Gastroesophageal sphincter (tissue), 4 donors: ENCODE results near the gene ANXA4. TPM values are rescaled to one million over a fixed set of nuclear protein-coding genes. Genes with fewer than 3 reads are reported as not detected.
"Not testable (repeated sequence)": the region's sequence is repeated elsewhere in the genome, so short reads cannot be mapped to it uniquely, and the experiment has no call there.

Experiments
- ATAC-seq: fragments of 150-250 bp; one replicate; pipeline ENCODE4 v1.9.1; 2016; ENCODE audit warnings: mild to moderate bottlenecking, moderate library complexity
- H3K27ac ChIP-seq, 4 donors: fragments of 200-600 bp; sonication (generic) in 3 of 4; 1 replicate in 3 of 4; 2 replicates in 1 of 4; pipeline ENCODE4 v1.5.1; 2016 to 2019
- H3K27me3 ChIP-seq: fragments of 200-600 bp; sonication (generic); one replicate; pipeline ENCODE4 v1.5.1; 2019
- H3K36me3 ChIP-seq, 2 donors: fragments of 200-600 bp; sonication (generic); one replicate each; pipeline ENCODE4 v1.5.1; 2019; ENCODE audit warnings: control low read depth in 1 of 2
- H3K4me1 ChIP-seq, 3 donors: fragments of 200-600 bp; sonication (generic); 1 replicate in 2 of 3; 2 replicates in 1 of 3; pipeline ENCODE4 v1.5.1; 2016 to 2019; ENCODE audit warnings: control low read depth in 2 of 3
- H3K4me3 ChIP-seq, 2 donors: fragments of 200-600 bp; sonication (generic); one replicate each; pipeline ENCODE4 v1.5.1; 2019; ENCODE audit warnings: mild to moderate bottlenecking in 1 of 2, moderate library complexity in 1 of 2
- H3K9me3 ChIP-seq, 3 donors: fragments of 200-600 bp; sonication (generic); one replicate each; pipeline ENCODE4 v1.5.1; 2017 to 2019; ENCODE audit warnings: control low read depth in 2 of 3
- CTCF ChIP-seq, 4 experiments: fragments of 200-600 bp in 2 of 4; fragments of 450-650 bp in 2 of 4; sonication (generic) in 1 of 4; IDR thresholded peaks; one replicate each; pipeline ENCODE4 v1.5.1; 2017 to 2019; ENCODE audit warnings: antibody characterized with exemption in 4 of 4, mild to moderate bottlenecking in 2 of 4, moderate library complexity in 2 of 4
- EP300 ChIP-seq: sonication (generic); formaldehyde crosslinking; IDR thresholded peaks from one replicate; pipeline ENCODE4 v1.6.1; 2017; ENCODE audit warnings: antibody characterized with exemption, mild to moderate bottlenecking
- POLR2A ChIP-seq, 2 donors: fragments of 450-650 bp; IDR thresholded peaks; one replicate each; pipeline ENCODE4 v1.6.1; 2017; ENCODE audit warnings: antibody characterized with exemption in 2 of 2, mild to moderate bottlenecking in 2 of 2, moderate library complexity in 1 of 2
- POLR2AphosphoS5 ChIP-seq: sonication (generic); formaldehyde crosslinking; IDR thresholded peaks from one replicate; pipeline ENCODE4 v1.6.1; 2017; ENCODE audit warnings: antibody characterized with exemption
- WGBS, 2 donors: methylation state at CpG; one replicate each; pipeline ENCODE4 v1.1.5; 2018; ENCODE audit warnings: low coverage in 1 of 2; 5-methylcytosine and 5-hydroxymethylcytosine counted together
- total RNA-seq, 4 donors: library from RNA; depleted of rRNA; stranded (reverse); fragments of >200 nt; gene quantifications; one replicate each; pipeline ENCODE4 v1.1.0, GENCODE V29; 2016

The ANXA4 gene
- total RNA-seq, 4 donors from 2014 or later, result 49.0 to 66.8 (median 58.1) TPM

GRCh38 chr2:69830045-69830905 lies 88.3 kb downstream of the ANXA4 start:
- Histone ChIP-seq H3K36me3 (no peaks in the 10 kb centered on the region), H3K9me3 (no peaks in the 10 kb centered on the region), H3K4me1 (peaks cover 0 to 32% (median 11%) of the 10 kb centered on the region in 3 donors), H3K4me3 (peak overlapping the region; percentile 85 to 86), H3K27ac (peak overlapping the region in 3 of 4 donors; percentile 89 to 96 (median 92)), H3K27me3 (no peaks in the 10 kb centered on the region)
- WGBS, 2 donors, result 0 to 10% methylated on average over 6 of the region's 45 CpGs
- no peak for ATAC-seq
- TF ChIP-seq POLR2AphosphoS5 (no peak), POLR2A (IDR thresholded peaks at IDR 0.05) (no peak), CTCF (IDR thresholded peaks at IDR 0.05) (no peak), EP300 (no peak)

GRCh38 chr2:69830906-69831241 lies 88.9 kb downstream of the ANXA4 start:
- Histone ChIP-seq H3K4me3 (peak overlapping the region; percentile 85 to 86), H3K4me1 (peaks cover 0 to 32% (median 11%) of the 10 kb centered on the region in 3 donors)
- H3K27ac ChIP-seq, H3K9me3 ChIP-seq, ATAC-seq, H3K27me3 ChIP-seq, H3K36me3 ChIP-seq: not testable (repeated sequence)
- WGBS, 2 donors, result 78% methylated on average over 8 of the region's 13 CpGs; no CpG with 5 or more reads in 1 of the 2 donors

GRCh38 chr2:69831354-69831905 lies 89.5 kb downstream of the ANXA4 start:
- Histone ChIP-seq H3K9me3 (no peaks in the 10 kb centered on the region), H3K4me3 (no peak overlapping the region), H3K36me3 (no peaks in the 10 kb centered on the region), H3K27me3 (no peaks in the 10 kb centered on the region), H3K27ac (no peak overlapping the region), H3K4me1 (peaks cover 0 to 32% (median 11%) of the 10 kb centered on the region in 3 donors)
- TF ChIP-seq POLR2AphosphoS5 (no peak), POLR2A (IDR thresholded peaks at IDR 0.05) (no peak), EP300 (no peak), CTCF (IDR thresholded peaks at IDR 0.05) (no peak)
- WGBS, 2 donors, result 91% methylated on average over 6 of the region's 6 CpGs; no CpG with 5 or more reads in 1 of the 2 donors
- ATAC-seq, result no peak

- no peak overlapping the region for H3K27ac ChIP-seq
- no peak overlapping the region for H3K4me3 ChIP-seq
- no peaks in the 10 kb centered on the region for H3K36me3 ChIP-seq
- H3K4me1 ChIP-seq, result peaks cover 0 to 26% (median 11%) of the 10 kb centered on the region in 3 donors
- no peak for TF ChIP-seq POLR2A (IDR thresholded peaks at IDR 0.05)
- TF ChIP-seq EP300, result no peak
- no peak for TF ChIP-seq CTCF (IDR thresholded peaks at IDR 0.05)
- no peak for TF ChIP-seq POLR2AphosphoS5
- 84 to 94% methylated on average over 3 of the region's 3 CpGs for WGBS, 2 donors
- no peaks in the 10 kb centered on the region for H3K27me3 ChIP-seq
- ATAC-seq, result no peak
- no peaks in the 10 kb centered on the region for H3K9me3 ChIP-seq
Measured at GRCh38 chr2:69833752-69834151, 91.8 kb downstream of the ANXA4 start.

GRCh38 chr2:69835666-69836065 lies 93.7 kb downstream of the ANXA4 start:
- no peak for ATAC-seq
- no peak overlapping the region for H3K4me3 ChIP-seq
- TF ChIP-seq POLR2A (IDR thresholded peaks at IDR 0.05) (no peak), CTCF (IDR thresholded peaks at IDR 0.05) (no peak), EP300 (no peak), POLR2AphosphoS5 (no peak)
- H3K36me3 ChIP-seq, result peaks cover 3 to 14% of the 10 kb centered on the region in 2 donors
- no peak overlapping the region for H3K27ac ChIP-seq
- H3K9me3 ChIP-seq, result no peaks in the 10 kb centered on the region
- H3K27me3 ChIP-seq, result no peaks in the 10 kb centered on the region
- H3K4me1 ChIP-seq, result peaks cover 0 to 19% (median 9%) of the 10 kb centered on the region in 3 donors
- WGBS, 2 donors, result 75 to 94% methylated on average over 2 of the region's 2 CpGs
